Measurements from ENCODE around the gene MTOR. TPM values are rescaled to one million over a fixed set of nuclear protein-coding genes. Genes with fewer than 3 reads are reported as not detected.
A peak's percentile ranks its signal among the peaks of the same experiment; 100 is the strongest.

MTOR gene
- total and polyA plus RNA-seq, 2 of the 8 experiments (the other 6 are each of a cell fraction or from before 2014, with no cell fraction given): 44.2 to 76.8 TPM

DNA sequence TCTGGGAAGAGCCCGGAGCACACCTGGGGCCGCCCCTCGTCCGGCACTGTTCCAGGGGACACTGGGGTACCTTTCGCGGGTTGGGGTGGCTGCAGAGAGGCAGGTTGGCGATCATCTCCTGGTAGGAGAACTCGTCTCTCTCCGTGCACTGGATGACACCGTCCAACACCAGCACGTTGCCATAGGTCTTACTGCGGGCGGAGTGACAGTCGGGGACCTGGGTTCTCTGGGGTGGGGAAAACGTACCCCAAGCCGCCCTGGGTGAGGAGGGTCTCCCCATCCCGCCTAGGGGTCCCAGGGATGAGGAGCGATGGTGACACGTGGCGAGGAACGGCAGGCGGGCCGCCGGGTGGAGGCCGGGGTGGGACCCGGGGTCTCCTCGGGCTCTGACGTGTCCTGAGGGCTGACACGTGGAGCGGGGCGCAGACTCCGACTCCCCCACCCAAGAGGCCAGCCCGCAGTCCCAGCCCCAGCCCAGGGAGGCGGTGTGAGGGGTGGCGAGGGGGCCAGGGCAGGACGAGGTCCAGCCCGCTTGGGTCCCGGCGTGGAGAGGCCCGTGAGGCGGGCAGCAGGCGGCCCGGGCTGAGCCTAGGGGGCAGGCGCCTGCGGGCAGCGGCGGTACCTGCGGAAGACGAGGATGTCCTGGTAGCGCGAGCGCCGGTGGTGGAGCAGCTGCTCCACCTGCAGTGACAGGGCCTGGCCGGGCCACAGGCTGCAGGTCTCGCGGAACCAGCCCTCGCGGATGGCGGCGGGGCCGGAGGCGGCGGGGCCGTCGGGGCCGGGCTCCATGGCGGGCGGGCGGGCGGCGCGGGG, 203.0 kb downstream of the MTOR start:
- CTCF ChIA-PET (ENCODE audit: partially characterized antibody): interaction anchor here (0.6 to 14.5 kb wide), 4 partner anchors 10 to 1452 kb away, joined by 3 to 168 read pairs (median 59); no protein-coding TSS in a partner anchor
- Histone ChIP-seq H4K91ac (replicated peaks; ENCODE audit: insufficient read length, low read length) (peak overlapping the region; percentile 58), H2AFZ (ENCODE audit: low read length) (no peak overlapping the region), H4K5ac (ENCODE audit: insufficient read length, low read depth, low read length) (peak overlapping the region; percentile 65), H4K8ac (ENCODE audit: extremely low read depth, insufficient read depth, low read length) (peak overlapping the region; percentile 89), H2BK120ac (replicated peaks; ENCODE audit: low read depth, low read length) (no peak overlapping the region), H3K36me3 (ENCODE audit: control insufficient read depth in 2 of 4, insufficient read depth in 4 of 4, low read length in 3 of 4) (peaks cover 7 to 28% (median 13%) of the 10 kb centered on the region in 4 experiments; a peak in 7 of 8 replicates), H3K27me3 (replicated peaks in 1 of 4; ENCODE audit: control insufficient read depth in 3 of 4, extremely low read depth in 1 of 4, insufficient read depth in 3 of 4, low read length in 3 of 4) (no peaks in the 10 kb centered on the region), H3K14ac (ENCODE audit: insufficient read length) (no peak overlapping the region), H3K4me3 (ENCODE audit: extremely low read depth in 1 of 4, insufficient read depth in 2 of 4, low read depth in 3 of 4, low read length in 4 of 4) (peak overlapping the region; percentile 70 to 98 (median 82)), H3K79me1 (ENCODE audit: low read depth, low read length) (peaks cover 9% of the 10 kb centered on the region), H3K4me1 (replicated peaks in 1 of 4; ENCODE audit: control insufficient read depth in 3 of 4, insufficient read depth in 4 of 4, low read length in 3 of 4) (peaks cover 0 to 12% (median 3%) of the 10 kb centered on the region in 4 experiments; a peak in 4 of 7 replicates), H2BK12ac (ENCODE audit: low read depth, low read length) (no peak overlapping the region), H4K20me1 (replicated peaks in 1 of 2; ENCODE audit: control insufficient read depth in 1 of 2, insufficient read depth in 2 of 2, low read length in 2 of 2) (peaks cover 3 to 7% of the 10 kb centered on the region in 2 experiments), H3K9ac (replicated peaks in 1 of 4; ENCODE audit: extremely low read depth in 1 of 4, low read depth in 3 of 4, low read length in 3 of 4) (peak overlapping the region; percentile 65 to 87 (median 72)), H3K56ac (replicated peaks; ENCODE audit: insufficient read length, low read depth, low read length) (peak overlapping the region; percentile 38), H3K4me2 (ENCODE audit: insufficient read depth in 1 of 2, low read depth in 2 of 2, low read length in 2 of 2) (peak overlapping the region; percentile 82 to 94), H2BK15ac (ENCODE audit: low read length) (no peak overlapping the region), H3K9me3 (ENCODE audit: insufficient read depth in 2 of 2, low read depth in 1 of 2, low read length in 1 of 2) (no peaks in the 10 kb centered on the region), H3K23me2 (ENCODE audit: low read depth, low read length) (peaks cover 14% of the 10 kb centered on the region), H3K23ac (ENCODE audit: insufficient read length) (no peak overlapping the region), H2AK5ac (ENCODE audit: low read depth, low read length) (no peak overlapping the region), H2BK5ac (ENCODE audit: low read depth, low read length) (no peak overlapping the region; the same call in 1 of the 2 replicates), H3K79me2 (ENCODE audit: control insufficient read depth in 1 of 2, insufficient read depth in 2 of 2, low read length in 2 of 2) (peaks cover 0 to 16% of the 10 kb centered on the region in 2 experiments; a peak in 2 of 4 replicates), H3K27ac (ENCODE audit: low read depth, low read length) (no peak overlapping the region; the same call in 1 of the 2 replicates), H3K18ac (ENCODE audit: extremely low read depth, low read length) (peak overlapping the region; percentile 90), H3K4ac (replicated peaks; ENCODE audit: insufficient read length, low read depth, low read length) (no peak overlapping the region), H2BK20ac (ENCODE audit: low read length) (no peak overlapping the region)
- no peak for FAIRE-seq
- peak; percentile 82 for TF ChIP-seq SAP30 (IDR thresholded peaks at IDR 0.05; ENCODE audit: insufficient read depth, insufficient replicate concordance, low read length)
- TF ChIP-seq, protein P1, sequence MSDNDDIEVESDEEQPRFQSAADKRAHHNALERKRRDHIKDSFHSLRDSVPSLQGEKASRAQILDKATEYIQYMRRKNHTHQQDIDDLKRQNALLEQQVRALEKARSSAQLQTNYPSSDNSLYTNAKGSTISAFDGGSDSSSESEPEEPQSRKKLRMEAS (IDR thresholded peaks at IDR 0.05): peak; percentile 47; the same call in 1 of the 2 replicates
- TF ChIP-seq KDM4A (IDR thresholded peaks at IDR 0.05; ENCODE audit: low read depth, low read length, severe bottlenecking): peak; percentile 35
- TF ChIP-seq HDAC2 (IDR thresholded peaks at IDR 0.05; ENCODE audit: borderline replicate concordance in 1 of 2, low read depth in 2 of 2, low read length in 2 of 2): peak in 1 of 2 experiments; percentile 90; a peak in 2 of 4 replicates
- peak in 1 of 2 experiments; percentile 50; a peak in 1 of 4 replicates for TF ChIP-seq SIN3A (conservative IDR thresholded peaks at IDR 0.05 in 1 of 2, IDR thresholded peaks at IDR 0.05 in 1 of 2; ENCODE audit: low read depth in 1 of 2, low read length in 2 of 2)
- no peak for TF ChIP-seq EZH2 (IDR thresholded peaks at IDR 0.05; ENCODE audit: low read depth, low read length, severe bottlenecking)
- TF ChIP-seq ZNF274 (IDR thresholded peaks at IDR 0.05; ENCODE audit: borderline replicate concordance, extremely low read depth, low read length): no peak
- TF ChIP-seq RXRA (IDR thresholded peaks at IDR 0.05; ENCODE audit: insufficient read depth, low read depth, low read length): no peak
- TF ChIP-seq TAF7 (optimal IDR thresholded peaks at IDR 0.05; ENCODE audit: borderline replicate concordance, low read depth, low read length): no peak
- POLR2A ChIA-PET (ENCODE audit: partially characterized antibody): interaction anchor here (1.0 to 6.5 kb wide), 12 partner anchors 7 to 204 kb away, joined by 3 to 44 read pairs (median 6); partner anchors contain the start of genes EXOSC10 and TARDBP
- DNase-seq (ENCODE audit: low read depth in 1 of 2, low spot score in 2 of 2): peak in 1 of 2 experiments; percentile 68
- 4% methylated on average over 31 of the region's 72 CpGs; no CpG with 5 or more reads in 1 of the 2 experiments for WGBS, 2 experiments (ENCODE audit: extremely low coverage in 1 of 2, insufficient coverage in 1 of 2, insufficient read length in 1 of 2, insufficient replicate concordance in 2 of 2, low coverage in 1 of 2, low lambda C conversion rate in 2 of 2, missing lambda C conversion rate in 1 of 2)

Measured in H1 (cell line).